ENCODE results near the gene PDE4B.
"Not testable (repeated sequence)": the region's sequence is repeated elsewhere in the genome, so short reads cannot be mapped to it uniquely, and the experiment has no call there.

Gene PDE4B

DNA sequence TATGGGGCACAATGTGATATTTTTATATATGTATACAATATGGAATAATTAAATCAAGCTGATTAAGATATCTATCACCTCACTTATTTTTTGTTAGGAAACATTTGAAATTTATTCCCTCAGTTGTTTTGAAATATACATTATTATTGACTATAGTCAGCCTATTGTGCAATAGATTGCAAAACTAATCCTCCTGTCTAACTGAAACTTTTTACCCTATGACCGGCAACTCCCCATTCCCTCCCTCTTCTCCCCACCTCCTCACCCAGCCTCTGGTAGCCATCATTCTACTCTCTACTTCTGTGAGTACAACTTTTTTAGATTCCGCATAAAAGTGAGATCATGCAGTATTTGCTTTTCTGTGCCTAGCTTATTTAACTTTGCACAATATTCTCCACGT lies 623.6 kb downstream of the PDE4B start:
- H3K79me2 ChIP-seq (ENCODE audit: low read length), result no peaks in the 10 kb centered on the region
- H3K27ac ChIP-seq (ENCODE audit: low read length), result no peak overlapping the region
- H2AFZ ChIP-seq (ENCODE audit: low read depth, low read length), result no peak overlapping the region
- no peak overlapping the region for H3K9ac ChIP-seq (ENCODE audit: low read length)
- no peak overlapping the region for H3K4me2 ChIP-seq (ENCODE audit: low read length)
- H3K36me3 ChIP-seq (replicated peaks; ENCODE audit: low read depth, low read length), result no peaks in the 10 kb centered on the region
- H4K20me1 ChIP-seq (ENCODE audit: insufficient read depth, low read length), result no peaks in the 10 kb centered on the region
- H3K9me3 ChIP-seq (ENCODE audit: insufficient read depth, low read length), result peaks cover 7% of the 10 kb centered on the region; the same call in 1 of the 2 replicates
- H3K4me1 ChIP-seq (ENCODE audit: low read length), result no peaks in the 10 kb centered on the region
- no peaks in the 10 kb centered on the region for H3K27me3 ChIP-seq (ENCODE audit: low read depth, low read length)
- TF ChIP-seq EZH2phosphoT487 (IDR thresholded peaks at IDR 0.05; ENCODE audit: low read depth), result no peak
- no peak overlapping the region for H3K4me3 ChIP-seq (ENCODE audit: low read length)

GRCh38 chr1:66418021-66418420 lies 625.3 kb downstream of the PDE4B start:
- Histone ChIP-seq H3K9ac (ENCODE audit: low read length) (no peak overlapping the region), H3K4me1 (ENCODE audit: low read length) (no peaks in the 10 kb centered on the region), H3K27me3 (ENCODE audit: low read depth, low read length) (no peaks in the 10 kb centered on the region), H3K79me2 (ENCODE audit: low read length) (no peaks in the 10 kb centered on the region), H3K36me3 (replicated peaks; ENCODE audit: low read depth, low read length) (no peaks in the 10 kb centered on the region), H3K4me3 (ENCODE audit: low read length) (no peak overlapping the region), H2AFZ (ENCODE audit: low read depth, low read length) (no peak overlapping the region), H3K9me3 (ENCODE audit: insufficient read depth, low read length) (peaks cover 7% of the 10 kb centered on the region; the same call in 1 of the 2 replicates), H3K27ac (ENCODE audit: low read length) (no peak overlapping the region), H3K4me2 (ENCODE audit: low read length) (no peak overlapping the region), H4K20me1 (ENCODE audit: insufficient read depth, low read length) (no peaks in the 10 kb centered on the region)
- no peak for TF ChIP-seq EZH2phosphoT487 (IDR thresholded peaks at IDR 0.05; ENCODE audit: low read depth)
- TF ChIP-seq, protein P1, sequence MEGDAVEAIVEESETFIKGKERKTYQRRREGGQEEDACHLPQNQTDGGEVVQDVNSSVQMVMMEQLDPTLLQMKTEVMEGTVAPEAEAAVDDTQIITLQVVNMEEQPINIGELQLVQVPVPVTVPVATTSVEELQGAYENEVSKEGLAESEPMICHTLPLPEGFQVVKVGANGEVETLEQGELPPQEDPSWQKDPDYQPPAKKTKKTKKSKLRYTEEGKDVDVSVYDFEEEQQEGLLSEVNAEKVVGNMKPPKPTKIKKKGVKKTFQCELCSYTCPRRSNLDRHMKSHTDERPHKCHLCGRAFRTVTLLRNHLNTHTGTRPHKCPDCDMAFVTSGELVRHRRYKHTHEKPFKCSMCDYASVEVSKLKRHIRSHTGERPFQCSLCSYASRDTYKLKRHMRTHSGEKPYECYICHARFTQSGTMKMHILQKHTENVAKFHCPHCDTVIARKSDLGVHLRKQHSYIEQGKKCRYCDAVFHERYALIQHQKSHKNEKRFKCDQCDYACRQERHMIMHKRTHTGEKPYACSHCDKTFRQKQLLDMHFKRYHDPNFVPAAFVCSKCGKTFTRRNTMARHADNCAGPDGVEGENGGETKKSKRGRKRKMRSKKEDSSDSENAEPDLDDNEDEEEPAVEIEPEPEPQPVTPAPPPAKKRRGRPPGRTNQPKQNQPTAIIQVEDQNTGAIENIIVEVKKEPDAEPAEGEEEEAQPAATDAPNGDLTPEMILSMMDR (IDR thresholded peaks at IDR 0.05; ENCODE audit: low read depth, low read length), result no peak

GRCh38 chr1:66420171-66420570 lies 627.5 kb downstream of the PDE4B start:
- H3K9me3 ChIP-seq (ENCODE audit: insufficient read depth, low read length); H3K4me3 ChIP-seq (ENCODE audit: low read length); H3K27me3 ChIP-seq (ENCODE audit: low read depth, low read length); H3K36me3 ChIP-seq (replicated peaks; ENCODE audit: low read depth, low read length); H4K20me1 ChIP-seq (ENCODE audit: insufficient read depth, low read length); H3K27ac ChIP-seq (ENCODE audit: low read length); H2AFZ ChIP-seq (ENCODE audit: low read depth, low read length); H3K79me2 ChIP-seq (ENCODE audit: low read length); H3K4me1 ChIP-seq (ENCODE audit: low read length); H3K9ac ChIP-seq (ENCODE audit: low read length); H3K4me2 ChIP-seq (ENCODE audit: low read length): not testable (repeated sequence)

DNA sequence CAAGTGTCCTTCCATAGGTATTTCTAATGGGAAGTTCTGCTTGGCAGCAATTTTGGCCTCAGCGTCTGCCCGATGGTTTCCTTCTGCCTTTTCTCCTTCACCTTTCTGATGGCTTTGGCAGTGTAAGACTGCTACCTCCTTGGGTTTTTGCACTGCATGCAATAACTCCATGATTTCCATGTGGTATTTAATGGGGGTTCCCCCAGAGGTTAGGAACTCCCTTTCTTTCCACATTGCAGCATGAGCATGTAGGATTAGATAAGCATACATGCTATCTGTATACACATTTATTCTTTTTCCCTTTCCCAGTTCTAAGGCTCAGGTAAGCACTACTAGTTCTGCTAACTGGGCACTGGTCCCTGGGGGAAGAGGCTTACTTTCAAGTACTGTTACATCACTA lies 628.2 kb downstream of the PDE4B start:
- H2AFZ ChIP-seq (ENCODE audit: low read depth, low read length); H4K20me1 ChIP-seq (ENCODE audit: insufficient read depth, low read length); H3K27ac ChIP-seq (ENCODE audit: low read length); H3K4me1 ChIP-seq (ENCODE audit: low read length); H3K79me2 ChIP-seq (ENCODE audit: low read length); H3K36me3 ChIP-seq (replicated peaks; ENCODE audit: low read depth, low read length); H3K4me2 ChIP-seq (ENCODE audit: low read length); H3K4me3 ChIP-seq (ENCODE audit: low read length); H3K9ac ChIP-seq (ENCODE audit: low read length); H3K27me3 ChIP-seq (ENCODE audit: low read depth, low read length); H3K9me3 ChIP-seq (ENCODE audit: insufficient read depth, low read length): not testable (repeated sequence)

DNA sequence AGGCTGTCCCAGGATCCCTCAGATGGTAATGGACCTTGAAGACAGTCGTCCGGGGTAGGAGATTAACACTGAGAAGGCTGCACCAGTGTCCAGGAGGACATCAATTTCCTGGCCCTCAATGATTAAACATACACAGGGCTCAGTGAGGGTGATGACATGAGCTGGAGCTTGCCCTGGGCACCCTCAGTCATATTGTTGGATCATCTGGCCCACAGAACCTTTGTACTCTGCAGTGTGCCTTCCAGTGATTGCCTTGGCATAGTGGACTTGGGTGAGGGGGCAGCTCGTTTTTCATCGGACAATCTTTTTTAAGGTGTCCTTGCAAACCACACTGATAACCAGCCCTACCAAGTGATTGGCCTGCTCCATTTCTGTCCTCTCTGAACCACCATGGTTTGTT lies 630.1 kb downstream of the PDE4B start:
- no peak overlapping the region for H3K27ac ChIP-seq (ENCODE audit: low read length)
- no peak for TF ChIP-seq EZH2phosphoT487 (IDR thresholded peaks at IDR 0.05; ENCODE audit: low read depth)
- TF ChIP-seq, protein P1 (IDR thresholded peaks at IDR 0.05; ENCODE audit: low read depth, low read length), result no peak
- H3K9ac ChIP-seq (ENCODE audit: low read length), result no peak overlapping the region
- H3K27me3 ChIP-seq (ENCODE audit: low read depth, low read length), result no peaks in the 10 kb centered on the region
- H3K79me2 ChIP-seq (ENCODE audit: low read length), result no peaks in the 10 kb centered on the region
- H3K9me3 ChIP-seq (ENCODE audit: insufficient read depth, low read length), result no peaks in the 10 kb centered on the region
- no peak overlapping the region for H3K4me2 ChIP-seq (ENCODE audit: low read length)
- H3K4me3 ChIP-seq (ENCODE audit: low read length), result no peak overlapping the region
- H4K20me1 ChIP-seq (ENCODE audit: insufficient read depth, low read length), result no peaks in the 10 kb centered on the region
- peaks cover 4% of the 10 kb centered on the region; the same call in 1 of the 2 replicates for H3K4me1 ChIP-seq (ENCODE audit: low read length)
- no peak overlapping the region for H2AFZ ChIP-seq (ENCODE audit: low read depth, low read length)
- H3K36me3 ChIP-seq (replicated peaks; ENCODE audit: low read depth, low read length), result no peaks in the 10 kb centered on the region
